GM10248 (cell line): ENCODE data around the gene RIC8B.

Experiments used
- CTCF ChIA-PET: fragments of 300-600 bp; sonication (Branson Sonifier 250); formaldehyde crosslinking; extraction: SDS; loops from one replicate; lab custom pipeline; 2021; ENCODE audit warnings: antibody characterized with exemption; lab: Yijun Ruan, JAX
- POLR2A ChIA-PET: fragments of 350-650 bp; sonication (Branson Sonifier 250); formaldehyde crosslinking; extraction: SDS; loops from one replicate; lab custom pipeline; 2020; ENCODE audit warnings: antibody characterized with exemption; lab: Yijun Ruan, JAX
- DNase-seq: peaks from one replicate; pipeline ENCODE4 v3.0.0; 2012; ENCODE audit errors: extremely low spot score
- CTCF ChIP-seq: IDR thresholded peaks from 2 replicates; pipeline ENCODE4 v1.5.1; 2012; ENCODE audit warnings: mild to moderate bottlenecking, low read depth; ENCODE audit errors: extremely low read depth, missing control alignments, control extremely low read depth

Gene RIC8B

GRCh38 chr12:106854723-106855122 is 80.2 kb downstream of the RIC8B start:
- ChIA-PET POLR2A (no interaction called here), CTCF (interaction anchor here (1.1 to 3.3 kb wide), 2 partner anchors 13 to 91 kb away, joined by 3 to 15 read pairs; no protein-coding TSS in a partner anchor)
- DNase-seq, result no peak
- TF ChIP-seq CTCF, result no peak

- ChIA-PET POLR2A (no interaction called here), CTCF (interaction anchor here (1.1 to 3.3 kb wide), 2 partner anchors 13 to 92 kb away, joined by 3 to 15 read pairs; no protein-coding TSS in a partner anchor)
- no peak for TF ChIP-seq CTCF
- no peak for DNase-seq
Observed at GRCh38 chr12:106855221-106855758, 80.8 kb downstream of the RIC8B start.

GRCh38 chr12:106861984-106862916 is 87.8 kb downstream of the RIC8B start:
- TF ChIP-seq CTCF, result no peak
- DNase-seq, result no peak
- ChIA-PET CTCF (no interaction called here), POLR2A (no interaction called here)

GRCh38 chr12:106863189-106863588 is 88.7 kb downstream of the RIC8B start:
- no peak for TF ChIP-seq CTCF
- ChIA-PET POLR2A (no interaction called here), CTCF (no interaction called here)
- DNase-seq, result no peak

- no peak for TF ChIP-seq CTCF
- DNase-seq, result no peak
- POLR2A ChIA-PET, result no interaction called here
- CTCF ChIA-PET, result interaction anchor here (1.4 to 1.9 kb wide), 3 partner anchors 9 to 17 kb away, joined by 4 to 7 read pairs (median 6); no protein-coding TSS in a partner anchor
Observed at GRCh38 chr12:106865683-106866082, 91.2 kb downstream of the RIC8B start.

GRCh38 chr12:106866426-106867080 is 92.1 kb downstream of the RIC8B start:
- POLR2A ChIA-PET, result no interaction called here
- TF ChIP-seq CTCF, result no peak
- DNase-seq, result no peak
- CTCF ChIA-PET, result interaction anchor here (1.6 to 1.9 kb wide), 2 partner anchors 10 to 16 kb away, joined by 6 to 7 read pairs; no protein-coding TSS in a partner anchor
